Stimulated activated CD4-positive, alpha-beta T cell treated with anti-CD3 and anti-CD28 coated beads, Interleukin-4, amount 100 ng/mL, for 24 hours (primary cell): ENCODE measurements around the gene C6orf62.
"Not testable (repeated sequence)": the region's sequence is repeated elsewhere in the genome, so short reads cannot be mapped to it uniquely, and the experiment has no call there.

Experiments
- DNase-seq: peaks from one replicate; pipeline ENCODE4 v3.0.0-alpha.2; 2020

The C6orf62 gene

GRCh38 chr6:24719125-24719971, at the start of gene C6orf62:
TSS of gene C6orf62 (minus strand) at chr6:24719154. CDS start at chr6:24718668, 486 bp downstream.
- peak; percentile 75 for DNase-seq

GRCh38 chr6:24768361-24768760, 49.4 kb upstream of the C6orf62 start:
- DNase-seq: no peak

- DNase-seq: no peak
Observed at GRCh38 chr6:24766680-24767462, 47.9 kb upstream of the C6orf62 start.

- DNase-seq: not testable (repeated sequence)
Observed at GRCh38 chr6:24765968-24766367, 47.0 kb upstream of the C6orf62 start.

- DNase-seq: not testable (repeated sequence)
Observed at GRCh38 chr6:24764833-24765828, 46.2 kb upstream of the C6orf62 start.

- DNase-seq: no peak
Observed at GRCh38 chr6:24763578-24763977, 44.6 kb upstream of the C6orf62 start.

- no peak for DNase-seq
Observed at GRCh38 chr6:24761851-24762250, 42.9 kb upstream of the C6orf62 start.

GRCh38 chr6:24761193-24761835, 42.4 kb upstream of the C6orf62 start:
- no peak for DNase-seq

GRCh38 chr6:24760210-24760609, 41.3 kb upstream of the C6orf62 start:
- no peak for DNase-seq

- DNase-seq: no peak
Observed at GRCh38 chr6:24759718-24760117, 40.8 kb upstream of the C6orf62 start.

GRCh38 chr6:24757611-24758010, 38.7 kb upstream of the C6orf62 start:
- no peak for DNase-seq

- no peak for DNase-seq
Observed at GRCh38 chr6:24755279-24755678, 36.3 kb upstream of the C6orf62 start.

GRCh38 chr6:24754378-24754777, 35.4 kb upstream of the C6orf62 start:
- not testable (repeated sequence) for DNase-seq

GRCh38 chr6:24753545-24753944, 34.6 kb upstream of the C6orf62 start:
- DNase-seq: no peak

- DNase-seq: no peak
Observed at GRCh38 chr6:24752917-24753492, 34.1 kb upstream of the C6orf62 start.

- no peak for DNase-seq
Observed at GRCh38 chr6:24752503-24752902, 33.5 kb upstream of the C6orf62 start.

- DNase-seq: not testable (repeated sequence)
Observed at GRCh38 chr6:24750878-24751277, 31.9 kb upstream of the C6orf62 start.

GRCh38 chr6:24749297-24749696, 30.3 kb upstream of the C6orf62 start:
- no peak for DNase-seq

- DNase-seq: no peak
Observed at GRCh38 chr6:24744911-24745310, 26.0 kb upstream of the C6orf62 start.

- no peak for DNase-seq
Observed at GRCh38 chr6:24743944-24744335, 25.0 kb upstream of the C6orf62 start.

- DNase-seq: peak; percentile 48
Observed at GRCh38 chr6:24743265-24743943, 24.4 kb upstream of the C6orf62 start.
